T47D (cell line): ENCODE results near the gene PDE4D.

Source experiments
- DNase-seq, 2 experiments: peaks; one replicate each; pipeline versions ENCODE4 v3.0.0 to v3.0.0-alpha.2; 2011 to 2012; ENCODE audit warnings: low read depth in 1 of 2, low spot score in 1 of 2
- JUND ChIP-seq: IDR thresholded peaks from 2 replicates; pipeline ENCODE4 v1.6.1; 2012; ENCODE audit warnings: low read depth
- in situ Hi-C: cut with HindIII; loops from 2 replicates; pipeline ENCODE4 v1.10.0; 2016; ENCODE audit warnings: low sequenced_read_pairs, low pct_unique_long_range_greater_than_20kb

PDE4D gene

GRCh38 chr5:58919833-58920232 is 973.7 kb downstream of the PDE4D start:
- no peak for DNase-seq
- TF ChIP-seq JUND = no peak
- in situ Hi-C loops = no loop called here
